Tibial nerve (tissue), 4 donors: Measurements from ENCODE around the gene CYP2B6.
"Not testable (repeated sequence)": the region's sequence is repeated elsewhere in the genome, so short reads cannot be mapped to it uniquely, and the experiment has no call there.

Experiments
- CTCF ChIP-seq, 5 experiments: fragments of 200-600 bp in 3 of 5; fragments of 450-650 bp in 2 of 5; sonication (generic) in 3 of 5; IDR thresholded peaks; one replicate each; pipeline ENCODE4 v1.5.1; 2016 to 2019; ENCODE audit warnings: antibody characterized with exemption in 5 of 5, mild to moderate bottlenecking in 3 of 5, moderate library complexity in 2 of 5
- EP300 ChIP-seq, 2 donors: sonication (generic); formaldehyde crosslinking; IDR thresholded peaks; one replicate each; pipeline ENCODE4 v1.6.1; 2017; ENCODE audit warnings: antibody characterized with exemption in 2 of 2, mild to moderate bottlenecking in 1 of 2

DNA sequence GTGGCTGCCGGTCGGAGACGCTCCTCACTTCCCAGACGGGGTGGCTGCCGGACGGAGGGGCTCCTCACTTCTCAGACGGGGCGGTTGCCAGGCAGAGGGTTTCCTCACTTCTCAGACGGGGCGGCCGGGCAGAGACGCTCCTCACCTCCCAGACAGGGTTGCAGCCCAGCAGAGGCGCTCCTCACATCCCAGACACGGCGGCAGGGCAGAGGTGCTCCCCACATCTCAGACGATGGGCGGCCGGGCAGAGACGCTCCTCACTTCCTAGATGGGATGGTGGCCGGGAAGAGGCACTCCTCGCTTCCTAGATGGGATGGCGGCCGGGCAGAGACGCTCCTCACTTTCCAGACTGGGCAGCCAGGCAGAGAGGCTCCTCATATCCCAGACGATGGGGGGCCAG is 24.5 kb upstream of the CYP2B6 start:
- not testable (repeated sequence) for TF ChIP-seq CTCF, EP300 (IDR thresholded peaks at IDR 0.05)
